ENCODE data around the gene AGPAT3. TPM values are rescaled to one million over a fixed set of nuclear protein-coding genes. Genes with fewer than 3 reads are reported as not detected.

Gene AGPAT3
- total RNA-seq, 1 donor from 2014 or later, result 45.4 TPM

DNA sequence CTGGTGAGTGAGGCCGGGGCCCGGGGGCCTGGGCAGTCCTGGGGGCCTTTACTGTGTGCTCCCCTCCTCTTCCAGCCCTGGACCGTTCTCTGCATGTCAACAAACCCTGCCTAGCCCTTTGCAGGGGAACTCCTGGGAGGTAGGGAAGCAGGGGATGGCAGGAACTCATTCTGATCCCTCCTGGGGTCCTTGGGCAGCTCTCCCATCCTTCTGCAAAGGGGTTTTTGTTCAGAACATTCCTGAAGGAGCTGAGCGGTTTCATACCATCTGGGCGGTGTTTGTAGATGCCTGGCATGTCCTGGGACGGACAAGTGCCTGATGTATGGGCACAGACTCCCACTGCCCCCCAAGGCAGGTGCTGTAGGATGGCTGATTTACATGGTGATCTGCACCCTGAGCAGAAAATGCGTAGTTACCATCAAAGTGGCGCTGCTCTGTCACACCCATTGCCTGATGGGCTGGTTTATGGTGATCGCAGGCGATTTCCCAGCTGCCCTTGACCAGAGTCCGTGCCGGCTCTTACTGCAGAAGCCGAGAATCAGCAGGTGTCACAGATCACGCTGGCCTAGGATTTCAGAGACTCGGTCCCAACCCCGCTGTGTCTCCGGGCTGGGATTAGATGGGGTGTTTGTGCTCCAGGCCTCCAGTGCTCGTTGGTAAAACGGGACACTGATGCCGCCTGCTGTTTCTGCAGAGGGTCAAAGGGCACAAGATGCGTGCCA is 75.5 kb downstream of the AGPAT3 start:
- Mint-ChIP-seq H3K36me3 (ENCODE audit: low read depth) (no peaks in the 10 kb centered on the region), H3K9me3 (ENCODE audit: low read depth) (no peaks in the 10 kb centered on the region), H3K27ac (ENCODE audit: unreplicated experiment) (no peak overlapping the region), H3K4me3 (ENCODE audit: unreplicated experiment) (no peak overlapping the region), H3K27me3 (ENCODE audit: low read depth) (no peaks in the 10 kb centered on the region), H3K4me1 (ENCODE audit: low read depth) (peaks cover 3% of the 10 kb centered on the region)
- TF ChIP-seq, protein P1, sequence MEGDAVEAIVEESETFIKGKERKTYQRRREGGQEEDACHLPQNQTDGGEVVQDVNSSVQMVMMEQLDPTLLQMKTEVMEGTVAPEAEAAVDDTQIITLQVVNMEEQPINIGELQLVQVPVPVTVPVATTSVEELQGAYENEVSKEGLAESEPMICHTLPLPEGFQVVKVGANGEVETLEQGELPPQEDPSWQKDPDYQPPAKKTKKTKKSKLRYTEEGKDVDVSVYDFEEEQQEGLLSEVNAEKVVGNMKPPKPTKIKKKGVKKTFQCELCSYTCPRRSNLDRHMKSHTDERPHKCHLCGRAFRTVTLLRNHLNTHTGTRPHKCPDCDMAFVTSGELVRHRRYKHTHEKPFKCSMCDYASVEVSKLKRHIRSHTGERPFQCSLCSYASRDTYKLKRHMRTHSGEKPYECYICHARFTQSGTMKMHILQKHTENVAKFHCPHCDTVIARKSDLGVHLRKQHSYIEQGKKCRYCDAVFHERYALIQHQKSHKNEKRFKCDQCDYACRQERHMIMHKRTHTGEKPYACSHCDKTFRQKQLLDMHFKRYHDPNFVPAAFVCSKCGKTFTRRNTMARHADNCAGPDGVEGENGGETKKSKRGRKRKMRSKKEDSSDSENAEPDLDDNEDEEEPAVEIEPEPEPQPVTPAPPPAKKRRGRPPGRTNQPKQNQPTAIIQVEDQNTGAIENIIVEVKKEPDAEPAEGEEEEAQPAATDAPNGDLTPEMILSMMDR (IDR thresholded peaks at IDR 0.05), result no peak
- no peak for DNase-seq (ENCODE audit: low spot score)

DNA sequence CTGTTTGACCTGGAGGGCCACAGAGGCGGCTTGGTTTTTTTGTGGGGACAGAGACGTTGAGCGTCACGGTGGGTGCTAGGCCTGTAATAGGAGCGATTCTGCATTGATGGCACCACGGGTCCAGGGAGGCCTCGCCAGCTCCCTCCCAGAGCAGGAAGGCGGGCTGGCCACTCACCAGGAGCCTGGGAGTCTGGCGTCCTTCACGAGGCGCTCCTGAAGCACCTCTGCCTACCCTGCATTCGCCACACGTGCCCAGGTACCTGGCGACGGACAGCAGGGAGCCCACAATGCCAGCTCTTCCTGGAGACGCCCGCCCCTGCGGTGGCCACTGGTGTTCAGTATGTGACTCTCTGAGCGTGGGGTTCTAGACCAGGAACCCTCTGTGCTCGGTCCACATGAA is 77.2 kb downstream of the AGPAT3 start:
- Mint-ChIP-seq H3K27ac (ENCODE audit: unreplicated experiment) (no peak overlapping the region), H3K9me3 (ENCODE audit: low read depth) (no peaks in the 10 kb centered on the region), H3K36me3 (ENCODE audit: low read depth) (no peaks in the 10 kb centered on the region), H3K4me3 (ENCODE audit: unreplicated experiment) (no peak overlapping the region), H3K4me1 (ENCODE audit: low read depth) (peaks cover 3% of the 10 kb centered on the region), H3K27me3 (ENCODE audit: low read depth) (no peaks in the 10 kb centered on the region)
- TF ChIP-seq, protein P1 (IDR thresholded peaks at IDR 0.05), result no peak
- no peak for DNase-seq (ENCODE audit: low spot score)

DNA sequence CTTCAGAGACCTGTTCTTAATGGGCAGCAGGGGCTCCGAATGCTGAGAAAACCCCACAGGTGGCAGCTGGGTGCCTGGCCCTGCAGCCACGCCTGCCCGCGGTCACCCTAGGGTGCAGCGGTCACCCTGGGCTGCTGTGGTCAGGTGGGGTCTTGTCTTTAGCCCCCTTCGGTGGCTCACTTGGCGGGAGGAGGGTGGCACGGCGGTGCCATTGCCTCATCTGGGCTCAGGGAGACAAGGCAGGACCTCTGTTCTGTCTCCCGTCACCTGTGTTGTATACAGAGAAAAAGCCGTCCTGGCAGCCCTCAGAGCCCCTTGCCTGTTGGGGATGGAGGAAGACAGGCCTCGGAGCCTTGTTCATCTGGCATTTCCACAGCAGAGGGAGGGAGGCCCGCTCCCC is 77.6 kb downstream of the AGPAT3 start:
- peaks cover 3% of the 10 kb centered on the region for H3K4me1 Mint-ChIP-seq (ENCODE audit: low read depth)
- no peak for DNase-seq (ENCODE audit: low spot score)
- H3K27me3 Mint-ChIP-seq (ENCODE audit: low read depth), result no peaks in the 10 kb centered on the region
- no peaks in the 10 kb centered on the region for H3K9me3 Mint-ChIP-seq (ENCODE audit: low read depth)
- TF ChIP-seq, protein P1 (IDR thresholded peaks at IDR 0.05), result no peak
- no peak overlapping the region for H3K4me3 Mint-ChIP-seq (ENCODE audit: unreplicated experiment)
- no peaks in the 10 kb centered on the region for H3K36me3 Mint-ChIP-seq (ENCODE audit: low read depth)
- H3K27ac Mint-ChIP-seq (ENCODE audit: unreplicated experiment), result no peak overlapping the region

DNA sequence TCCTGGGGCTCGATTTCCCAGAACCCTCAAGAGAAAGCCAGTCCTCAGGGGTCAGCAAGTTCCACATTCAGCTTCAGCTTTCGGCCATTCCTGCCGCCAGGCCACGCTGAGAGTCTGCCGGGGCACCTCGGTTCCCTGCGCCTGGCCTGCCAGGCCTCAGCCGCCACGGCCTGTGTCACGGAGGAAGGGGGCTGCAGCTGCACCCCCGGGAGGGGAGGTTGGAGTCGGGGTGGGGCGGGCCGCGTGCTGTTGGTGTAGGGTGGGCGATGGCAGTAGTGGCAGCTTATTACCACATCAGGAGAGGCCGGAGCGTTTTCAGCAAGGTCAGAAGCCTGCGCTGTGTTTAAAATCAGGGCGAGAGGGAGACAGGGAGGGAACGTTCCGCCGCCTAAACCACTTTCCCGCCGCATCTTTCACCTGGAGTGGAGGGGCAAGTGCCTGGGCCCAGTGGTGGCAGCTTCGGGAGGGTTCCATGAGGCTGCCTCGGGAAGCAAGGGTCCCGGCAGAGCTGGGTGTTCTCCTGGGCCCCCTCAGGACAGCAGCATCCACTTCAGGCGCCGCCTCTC is 78.6 kb downstream of the AGPAT3 start:
- no peak overlapping the region for H3K4me3 Mint-ChIP-seq (ENCODE audit: unreplicated experiment)
- no peak overlapping the region for H3K27ac Mint-ChIP-seq (ENCODE audit: unreplicated experiment)
- no peak for DNase-seq (ENCODE audit: low spot score)
- peaks cover 3% of the 10 kb centered on the region for H3K4me1 Mint-ChIP-seq (ENCODE audit: low read depth)
- TF ChIP-seq, protein P1 (IDR thresholded peaks at IDR 0.05), result no peak
- no peaks in the 10 kb centered on the region for H3K27me3 Mint-ChIP-seq (ENCODE audit: low read depth)
- H3K36me3 Mint-ChIP-seq (ENCODE audit: low read depth), result no peaks in the 10 kb centered on the region
- peaks cover 2% of the 10 kb centered on the region for H3K9me3 Mint-ChIP-seq (ENCODE audit: low read depth)

DNA sequence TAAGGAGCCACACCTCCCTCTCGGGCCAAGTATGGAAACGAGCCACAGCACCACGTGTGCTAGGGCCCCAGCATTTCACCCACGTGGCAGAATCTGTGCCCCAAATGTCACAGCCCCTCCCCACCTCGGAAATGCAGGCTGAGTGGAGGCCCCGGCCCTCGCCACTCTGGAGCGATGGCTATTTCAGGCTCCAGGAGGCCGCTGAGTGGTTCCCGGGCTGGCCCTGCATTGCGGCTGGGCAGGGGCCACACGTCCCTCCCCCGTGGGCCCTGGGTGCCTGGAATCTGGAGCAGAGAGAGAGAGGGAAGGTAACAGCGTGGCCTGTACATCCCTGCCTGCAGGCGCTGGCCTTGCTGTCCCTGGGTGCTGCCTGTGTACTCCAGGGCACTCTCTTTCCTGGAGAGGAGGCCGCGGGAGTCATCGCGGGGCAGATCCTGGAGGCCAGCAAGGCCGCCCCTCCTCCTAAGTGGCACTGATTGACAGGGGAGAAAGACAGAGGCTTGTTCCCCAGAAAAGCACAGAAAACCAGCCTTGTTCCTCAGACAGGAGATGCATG is 79.1 kb downstream of the AGPAT3 start:
- Mint-ChIP-seq H3K9me3 (ENCODE audit: low read depth) (peaks cover 2% of the 10 kb centered on the region), H3K36me3 (ENCODE audit: low read depth) (no peaks in the 10 kb centered on the region), H3K4me3 (ENCODE audit: unreplicated experiment) (no peak overlapping the region), H3K27me3 (ENCODE audit: low read depth) (no peaks in the 10 kb centered on the region), H3K27ac (ENCODE audit: unreplicated experiment) (no peak overlapping the region), H3K4me1 (ENCODE audit: low read depth) (no peaks in the 10 kb centered on the region)
- TF ChIP-seq, protein P1 (IDR thresholded peaks at IDR 0.05), result no peak
- no peak for DNase-seq (ENCODE audit: low spot score)
